Mesothelial cell of epicardium (in vitro differentiated cells): ENCODE results near the gene NXPH1. TPM values are rescaled to one million over a fixed set of nuclear protein-coding genes. Genes with fewer than 3 reads are reported as not detected.

Experiments used
- DNase-seq, 2 experiments: peaks; one replicate each; pipeline ENCODE4 v3.0.0; 2021; ENCODE audit warnings: low spot score in 2 of 2; ENCODE audit not compliant: unreplicated experiment in 2 of 2
- H3K27ac Mint-ChIP-seq: 2 replicates; pipeline ENCODE4 v1.8.0; 2021; ENCODE audit warnings: mixed read lengths
- H3K27me3 Mint-ChIP-seq: 2 replicates; pipeline ENCODE4 v1.8.0; 2021; ENCODE audit warnings: low read depth, mixed read lengths
- H3K36me3 Mint-ChIP-seq: 2 replicates; pipeline ENCODE4 v1.8.0; 2021; ENCODE audit warnings: mixed read lengths
- H3K4me1 Mint-ChIP-seq: 2 replicates; pipeline ENCODE4 v1.8.0; 2021; ENCODE audit warnings: mixed read lengths
- H3K4me3 Mint-ChIP-seq: 2 replicates; pipeline ENCODE4 v1.8.0; 2021; ENCODE audit warnings: mild to moderate bottlenecking, moderate library complexity, mixed read lengths
- H3K9me3 Mint-ChIP-seq: 2 replicates; pipeline ENCODE4 v1.8.0; 2021; ENCODE audit warnings: mixed read lengths
- CTCF ChIP-seq: fragments of 200-600 bp; sonication (generic); IDR thresholded peaks from one replicate; pipeline ENCODE4 v1.5.0; 2021; ENCODE audit warnings: antibody characterized with exemption; ENCODE audit not compliant: unreplicated experiment
- total RNA-seq: library from RNA; stranded (reverse); gene quantifications from 3 replicates; pipeline ENCODE4 v1.2.1, GENCODE V29; 2021

NXPH1 gene
- total RNA-seq, 1 donor from 2014 or later = not detected

DNA sequence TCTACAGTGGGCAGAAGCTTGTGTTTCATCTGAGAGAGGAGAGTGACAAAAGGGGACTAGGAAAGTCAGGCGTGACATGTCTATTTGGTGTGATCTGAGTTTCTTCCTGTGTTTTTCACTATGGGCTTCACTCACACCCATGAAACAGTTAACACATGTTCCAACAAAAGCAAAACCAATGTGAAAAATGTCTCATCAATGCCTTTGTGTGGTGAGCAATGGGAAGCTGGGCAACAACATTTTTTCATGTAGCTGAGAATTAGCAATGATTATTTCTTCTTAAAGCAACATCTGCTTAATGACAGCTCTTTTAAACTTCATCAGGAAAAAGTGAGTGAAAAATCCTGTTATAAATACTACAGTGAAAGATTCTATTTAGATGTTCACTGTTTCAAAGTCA is 76.2 kb downstream of the NXPH1 start:
- Mint-ChIP-seq H3K9me3 (no peaks in the 10 kb centered on the region), H3K4me1 (no peaks in the 10 kb centered on the region), H3K36me3 (no peaks in the 10 kb centered on the region), H3K4me3 (no peak overlapping the region), H3K27me3 (peaks cover 42% of the 10 kb centered on the region), H3K27ac (no peak overlapping the region)
- TF ChIP-seq CTCF = no peak
- DNase-seq = no peak

GRCh38 chr7:8511855-8512254 is 78.4 kb downstream of the NXPH1 start:
- no peaks in the 10 kb centered on the region for H3K36me3 Mint-ChIP-seq
- no peak for DNase-seq
- H3K4me3 Mint-ChIP-seq = no peak overlapping the region
- no peak overlapping the region for H3K27ac Mint-ChIP-seq
- no peak for TF ChIP-seq CTCF
- H3K27me3 Mint-ChIP-seq = peaks cover 36% of the 10 kb centered on the region
- H3K9me3 Mint-ChIP-seq = no peaks in the 10 kb centered on the region
- no peaks in the 10 kb centered on the region for H3K4me1 Mint-ChIP-seq

GRCh38 chr7:8514781-8515519 is 81.5 kb downstream of the NXPH1 start:
- no peak for DNase-seq
- no peak for TF ChIP-seq CTCF
- no peaks in the 10 kb centered on the region for H3K36me3 Mint-ChIP-seq
- no peak overlapping the region for H3K27ac Mint-ChIP-seq
- H3K4me3 Mint-ChIP-seq = no peak overlapping the region
- no peaks in the 10 kb centered on the region for H3K9me3 Mint-ChIP-seq
- no peaks in the 10 kb centered on the region for H3K4me1 Mint-ChIP-seq
- peaks cover 19% of the 10 kb centered on the region for H3K27me3 Mint-ChIP-seq

- Mint-ChIP-seq H3K4me1 (no peaks in the 10 kb centered on the region), H3K4me3 (no peak overlapping the region), H3K36me3 (no peaks in the 10 kb centered on the region), H3K9me3 (no peaks in the 10 kb centered on the region), H3K27ac (no peak overlapping the region), H3K27me3 (peaks cover 27% of the 10 kb centered on the region)
- TF ChIP-seq CTCF = no peak
- DNase-seq = no peak
Measured at GRCh38 chr7:8515640-8516185, 82.3 kb downstream of the NXPH1 start.

DNA sequence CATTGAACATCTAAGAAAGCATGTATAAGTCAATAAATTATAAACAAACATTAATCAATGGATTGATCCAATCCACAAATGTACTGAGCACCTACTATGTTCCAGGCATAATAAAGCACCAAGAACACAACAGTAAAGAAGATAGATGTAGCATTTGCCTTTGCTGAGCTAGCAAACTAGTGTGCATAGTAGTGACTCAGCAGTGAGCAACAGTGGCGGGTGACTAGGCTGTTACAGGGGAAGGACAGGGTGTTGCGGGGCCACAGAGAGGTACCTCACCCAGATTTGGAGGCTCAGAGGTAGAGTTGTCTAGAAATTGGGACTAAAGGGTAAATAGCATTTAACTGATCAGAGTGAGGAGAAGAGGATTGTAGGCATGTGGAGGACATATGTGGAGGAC is 83.6 kb downstream of the NXPH1 start:
- peaks cover 23% of the 10 kb centered on the region for H3K27me3 Mint-ChIP-seq
- TF ChIP-seq CTCF = no peak
- H3K4me1 Mint-ChIP-seq = no peaks in the 10 kb centered on the region
- H3K9me3 Mint-ChIP-seq = no peaks in the 10 kb centered on the region
- DNase-seq = no peak
- H3K4me3 Mint-ChIP-seq = no peak overlapping the region
- no peaks in the 10 kb centered on the region for H3K36me3 Mint-ChIP-seq
- H3K27ac Mint-ChIP-seq = no peak overlapping the region
